ENCODE measurements around the gene ATP1B1. TPM values are rescaled to one million over a fixed set of nuclear protein-coding genes. Genes with fewer than 3 reads are reported as not detected.

Gene ATP1B1
- total and polyA plus RNA-seq, 9 of the 15 experiments (the other 6 are each of a cell fraction or from before 2014, with no cell fraction given), result 0.76 to 3.0 (median 1.7) TPM

DNA sequence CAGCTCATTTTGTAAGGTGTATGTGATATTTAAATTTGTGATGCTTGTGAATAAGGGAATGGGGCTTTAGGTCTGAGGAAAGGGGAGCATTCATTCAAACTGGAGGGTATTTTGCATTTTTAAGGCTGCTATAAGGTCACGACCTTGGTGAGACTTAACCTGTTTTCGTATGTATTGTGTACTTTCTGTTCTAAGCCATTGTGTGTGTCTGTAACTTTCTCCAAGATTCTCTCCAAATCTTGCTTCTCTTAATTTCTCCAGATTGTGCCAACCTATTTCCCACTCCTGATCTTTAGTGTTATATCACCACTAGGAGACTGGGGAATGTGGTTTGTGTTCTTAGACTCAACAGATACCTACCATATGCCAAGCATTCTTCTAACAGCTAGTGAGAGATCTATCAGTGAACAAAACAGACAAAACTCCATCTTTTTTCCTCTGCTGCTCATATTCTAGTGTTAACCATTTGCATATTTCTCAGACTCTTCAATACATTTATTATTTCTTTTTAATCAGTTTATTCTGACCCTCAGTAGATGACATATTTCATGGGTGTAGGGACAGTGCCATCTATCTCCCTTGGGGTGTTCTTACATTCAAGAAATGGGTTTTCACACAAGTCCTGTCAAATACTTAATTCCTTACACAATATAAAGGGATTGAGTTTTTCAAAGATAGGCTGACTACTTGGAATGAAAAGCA lies 27.5 kb downstream of the ATP1B1 start (continued):
- TF ChIP-seq, protein P1, sequence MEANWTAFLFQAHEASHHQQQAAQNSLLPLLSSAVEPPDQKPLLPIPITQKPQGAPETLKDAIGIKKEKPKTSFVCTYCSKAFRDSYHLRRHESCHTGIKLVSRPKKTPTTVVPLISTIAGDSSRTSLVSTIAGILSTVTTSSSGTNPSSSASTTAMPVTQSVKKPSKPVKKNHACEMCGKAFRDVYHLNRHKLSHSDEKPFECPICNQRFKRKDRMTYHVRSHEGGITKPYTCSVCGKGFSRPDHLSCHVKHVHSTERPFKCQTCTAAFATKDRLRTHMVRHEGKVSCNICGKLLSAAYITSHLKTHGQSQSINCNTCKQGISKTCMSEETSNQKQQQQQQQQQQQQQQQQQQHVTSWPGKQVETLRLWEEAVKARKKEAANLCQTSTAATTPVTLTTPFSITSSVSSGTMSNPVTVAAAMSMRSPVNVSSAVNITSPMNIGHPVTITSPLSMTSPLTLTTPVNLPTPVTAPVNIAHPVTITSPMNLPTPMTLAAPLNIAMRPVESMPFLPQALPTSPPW (CRISPR knock-in tag; IDR thresholded peaks at IDR 0.05), result 0 out of 2 replicates have a peak, but pooled peaks have one; percentile 13
- TF ChIP-seq, protein P2, sequence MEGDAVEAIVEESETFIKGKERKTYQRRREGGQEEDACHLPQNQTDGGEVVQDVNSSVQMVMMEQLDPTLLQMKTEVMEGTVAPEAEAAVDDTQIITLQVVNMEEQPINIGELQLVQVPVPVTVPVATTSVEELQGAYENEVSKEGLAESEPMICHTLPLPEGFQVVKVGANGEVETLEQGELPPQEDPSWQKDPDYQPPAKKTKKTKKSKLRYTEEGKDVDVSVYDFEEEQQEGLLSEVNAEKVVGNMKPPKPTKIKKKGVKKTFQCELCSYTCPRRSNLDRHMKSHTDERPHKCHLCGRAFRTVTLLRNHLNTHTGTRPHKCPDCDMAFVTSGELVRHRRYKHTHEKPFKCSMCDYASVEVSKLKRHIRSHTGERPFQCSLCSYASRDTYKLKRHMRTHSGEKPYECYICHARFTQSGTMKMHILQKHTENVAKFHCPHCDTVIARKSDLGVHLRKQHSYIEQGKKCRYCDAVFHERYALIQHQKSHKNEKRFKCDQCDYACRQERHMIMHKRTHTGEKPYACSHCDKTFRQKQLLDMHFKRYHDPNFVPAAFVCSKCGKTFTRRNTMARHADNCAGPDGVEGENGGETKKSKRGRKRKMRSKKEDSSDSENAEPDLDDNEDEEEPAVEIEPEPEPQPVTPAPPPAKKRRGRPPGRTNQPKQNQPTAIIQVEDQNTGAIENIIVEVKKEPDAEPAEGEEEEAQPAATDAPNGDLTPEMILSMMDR (IDR thresholded peaks at IDR 0.05 in 2 of 3, conservative IDR thresholded peaks at IDR 0.05 in 1 of 3; ENCODE audit: insufficient read depth in 2 of 3, low read depth in 1 of 3, low read length in 3 of 3), result peak in 1 of 3 experiments; percentile 41; a peak in 2 of 6 replicates

DNA sequence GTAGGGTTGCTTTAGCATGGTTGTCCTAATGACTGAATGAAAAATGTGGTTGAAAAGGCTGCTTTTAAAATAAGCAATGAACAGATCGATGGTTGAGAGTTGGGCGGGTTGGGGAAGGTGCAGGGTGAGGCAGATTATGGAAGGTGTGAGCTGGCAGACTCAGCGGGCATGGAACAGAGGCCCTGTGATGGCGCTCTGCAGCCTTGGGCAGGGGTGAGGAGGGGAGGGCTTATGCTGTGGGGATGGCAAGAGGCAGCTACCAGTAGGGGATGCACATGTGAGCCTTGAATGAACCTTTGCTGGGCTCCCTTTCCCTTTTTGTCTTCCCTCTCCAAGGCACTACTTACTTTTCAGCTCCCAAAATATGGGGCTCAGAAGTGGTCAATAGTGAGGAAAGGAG lies 30.9 kb downstream of the ATP1B1 start:
- in situ Hi-C loops (cut with MboI) (no loop called here), intact Hi-C loops (cut with micrococcal nuclease) (no loop called here)
- FAIRE-seq (no peak), DNase-seq (ENCODE audit: extremely low read depth in 1 of 4, low spot score in 3 of 4) (no peak), ATAC-seq (no peak)
- TF ChIP-seq CREM (IDR thresholded peaks at IDR 0.05; ENCODE audit: low read depth), result no peak
- TF ChIP-seq NR2C2 (CRISPR knock-in tag; IDR thresholded peaks at IDR 0.05), result no peak
- no peak for TF ChIP-seq NR2C2 (tag; IDR thresholded peaks at IDR 0.05)
- TF ChIP-seq ZNF589 (CRISPR knock-in tag; IDR thresholded peaks at IDR 0.05; ENCODE audit: low read depth), result no peak
- TF ChIP-seq FOXP1 (CRISPR knock-in tag; IDR thresholded peaks at IDR 0.05), result no peak
- no peak for TF ChIP-seq NELFE (IDR thresholded peaks at IDR 0.05; ENCODE audit: insufficient read depth, insufficient read length)
- no peak for TF ChIP-seq ZFP1 (CRISPR knock-in tag; IDR thresholded peaks at IDR 0.05)
- TF ChIP-seq, protein P3, sequence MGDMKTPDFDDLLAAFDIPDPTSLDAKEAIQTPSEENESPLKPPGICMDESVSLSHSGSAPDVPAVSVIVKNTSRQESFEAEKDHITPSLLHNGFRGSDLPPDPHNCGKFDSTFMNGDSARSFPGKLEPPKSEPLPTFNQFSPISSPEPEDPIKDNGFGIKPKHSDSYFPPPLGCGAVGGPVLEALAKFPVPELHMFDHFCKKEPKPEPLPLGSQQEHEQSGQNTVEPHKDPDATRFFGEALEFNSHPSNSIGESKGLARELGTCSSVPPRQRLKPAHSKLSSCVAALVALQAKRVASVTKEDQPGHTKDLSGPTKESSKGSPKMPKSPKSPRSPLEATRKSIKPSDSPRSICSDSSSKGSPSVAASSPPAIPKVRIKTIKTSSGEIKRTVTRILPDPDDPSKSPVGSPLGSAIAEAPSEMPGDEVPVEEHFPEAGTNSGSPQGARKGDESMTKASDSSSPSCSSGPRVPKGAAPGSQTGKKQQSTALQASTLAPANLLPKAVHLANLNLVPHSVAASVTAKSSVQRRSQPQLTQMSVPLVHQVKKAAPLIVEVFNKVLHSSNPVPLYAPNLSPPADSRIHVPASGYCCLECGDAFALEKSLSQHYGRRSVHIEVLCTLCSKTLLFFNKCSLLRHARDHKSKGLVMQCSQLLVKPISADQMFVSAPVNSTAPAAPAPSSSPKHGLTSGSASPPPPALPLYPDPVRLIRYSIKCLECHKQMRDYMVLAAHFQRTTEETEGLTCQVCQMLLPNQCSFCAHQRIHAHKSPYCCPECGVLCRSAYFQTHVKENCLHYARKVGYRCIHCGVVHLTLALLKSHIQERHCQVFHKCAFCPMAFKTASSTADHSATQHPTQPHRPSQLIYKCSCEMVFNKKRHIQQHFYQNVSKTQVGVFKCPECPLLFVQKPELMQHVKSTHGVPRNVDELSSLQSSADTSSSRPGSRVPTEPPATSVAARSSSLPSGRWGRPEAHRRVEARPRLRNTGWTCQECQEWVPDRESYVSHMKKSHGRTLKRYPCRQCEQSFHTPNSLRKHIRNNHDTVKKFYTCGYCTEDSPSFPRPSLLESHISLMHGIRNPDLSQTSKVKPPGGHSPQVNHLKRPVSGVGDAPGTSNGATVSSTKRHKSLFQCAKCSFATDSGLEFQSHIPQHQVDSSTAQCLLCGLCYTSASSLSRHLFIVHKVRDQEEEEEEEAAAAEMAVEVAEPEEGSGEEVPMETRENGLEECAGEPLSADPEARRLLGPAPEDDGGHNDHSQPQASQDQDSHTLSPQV (IDR thresholded peaks at IDR 0.05), result no peak
- no peak for TF ChIP-seq ELF2 (CRISPR knock-in tag; IDR thresholded peaks at IDR 0.05)
- Histone ChIP-seq H3K79me2 (ENCODE audit: control insufficient read depth, insufficient read depth, low read length) (no peaks in the 10 kb centered on the region), H3K9me1 (ENCODE audit: control insufficient read depth, insufficient read depth, low read length) (no peaks in the 10 kb centered on the region), H2AFZ (ENCODE audit: low read depth, low read length) (no peak overlapping the region), H3K27me3 (ENCODE audit: control insufficient read depth in 2 of 2, insufficient read depth in 2 of 2, low read length in 2 of 2) (no peaks in the 10 kb centered on the region), H3K9ac (ENCODE audit: insufficient read depth in 1 of 2, low read depth in 2 of 2, low read length in 2 of 2) (no peak overlapping the region), H3K4me2 (ENCODE audit: insufficient read depth, low read length) (no peak overlapping the region), H3K36me3 (ENCODE audit: control insufficient read depth, insufficient read depth, low read length) (no peaks in the 10 kb centered on the region), H3K4me3 (no peak overlapping the region), H3K27ac (ENCODE audit: extremely low read depth, low read depth, low read length) (no peak overlapping the region), H4K20me1 (replicated peaks; ENCODE audit: control insufficient read depth, insufficient read depth, low read length) (no peaks in the 10 kb centered on the region), H3K9me3 (replicated peaks; ENCODE audit: control insufficient read depth, insufficient read depth, low read depth, low read length) (no peaks in the 10 kb centered on the region), H3K4me1 (replicated peaks in 1 of 2; ENCODE audit: control insufficient read depth in 2 of 2, insufficient read depth in 2 of 2, low read length in 2 of 2) (no peaks in the 10 kb centered on the region)
- POLR2A ChIA-PET, result interaction anchor here (0.6 kb wide), 1 partner anchor 56 kb away, joined by 3 read pairs; no protein-coding TSS in a partner anchor
- 42% methylated on average over 4 of the region's 4 CpGs for WGBS (ENCODE audit: insufficient coverage, low coverage, missing lambda C conversion rate)
- CTCF ChIA-PET (ENCODE audit: low intra/inter-chr PET ratio), result no interaction called here
- no TSS peak for BruUV-seq (replicated peaks)
